IMR-90 (cell line): Measurements from ENCODE around the gene GJD2.

Source experiments
- BHLHE40 ChIP-seq: fragments of 150-350 bp; IDR thresholded peaks from 2 replicates; pipeline ENCODE4 v1.6.1; 2016; ENCODE audit warnings: mild to moderate bottlenecking, low read depth, low read length
- CEBPB ChIP-seq: IDR thresholded peaks from 2 replicates; pipeline ENCODE4 v1.6.1; 2012; ENCODE audit warnings: low read depth, low read length, improper control_type of control experiment
- CHD1 ChIP-seq: IDR thresholded peaks from 2 replicates; pipeline ENCODE4 v1.6.1; 2012; ENCODE audit warnings: low read depth, low read length, improper control_type of control experiment
- CTCF ChIP-seq: conservative IDR thresholded peaks from 2 replicates; pipeline ENCODE4 v1.5.1; 2012; ENCODE audit warnings: mild to moderate bottlenecking, low read depth, low read length, improper control_type of control experiment
- MAZ ChIP-seq: IDR thresholded peaks from 2 replicates; pipeline ENCODE4 v1.6.1; 2012; ENCODE audit warnings: low read depth, mild to moderate bottlenecking, low read length, improper control_type of control experiment, moderate library complexity, borderline replicate concordance
- POLR2A ChIP-seq: IDR thresholded peaks from 2 replicates; pipeline ENCODE4 v1.6.1; 2012; ENCODE audit warnings: mild to moderate bottlenecking, low read depth, low read length
- RAD21 ChIP-seq: IDR thresholded peaks from 2 replicates; pipeline ENCODE4 v1.6.1; 2012; ENCODE audit warnings: low read length, improper control_type of control experiment
- RCOR1 ChIP-seq: IDR thresholded peaks from 2 replicates; pipeline ENCODE4 v1.6.1; 2012; ENCODE audit warnings: mild to moderate bottlenecking, low read length, improper control_type of control experiment; ENCODE audit not compliant: insufficient replicate concordance
- RFX5 ChIP-seq: IDR thresholded peaks from 2 replicates; pipeline ENCODE4 v1.8.0; 2012; ENCODE audit warnings: low read depth, mild to moderate bottlenecking, low read length, moderate library complexity
- SMC3 ChIP-seq: fragments of 150-350 bp; IDR thresholded peaks from 2 replicates; pipeline ENCODE4 v1.6.1; 2016; ENCODE audit warnings: low read depth, mild to moderate bottlenecking, antibody characterized with exemption, low read length, moderate library complexity
- USF2 ChIP-seq: fragments of 150-350 bp; IDR thresholded peaks from 2 replicates; pipeline ENCODE4 v1.6.1; 2017; ENCODE audit warnings: mild to moderate bottlenecking, antibody characterized with exemption, low read length, low read depth

GRCh38 chr15:34729886-34730285 is 24.9 kb downstream of the GJD2 start:
- no peak for TF ChIP-seq POLR2A
- no peak for TF ChIP-seq CTCF
- no peak for TF ChIP-seq CHD1
- no peak for TF ChIP-seq SMC3
- no peak for TF ChIP-seq USF2
- no peak for TF ChIP-seq MAZ
- no peak for TF ChIP-seq RCOR1
- TF ChIP-seq CEBPB, result no peak
- TF ChIP-seq RFX5, result no peak
- no peak for TF ChIP-seq RAD21
- no peak for TF ChIP-seq BHLHE40
